B cell (primary cell): Measurements from ENCODE around the gene XYLT2.

ENCODE experiments used
- CTCF ChIP-seq: fragments of 200-600 bp; IDR thresholded peaks from one replicate; pipeline ENCODE4 v1.8.0; 2022; ENCODE audit warnings: antibody characterized with exemption, mild to moderate bottlenecking
- EZH2 ChIP-seq: IDR thresholded peaks from 2 replicates; pipeline ENCODE4 v1.6.1; 2012; ENCODE audit warnings: borderline replicate concordance, low read depth, mild to moderate bottlenecking, moderate library complexity, low read length; ENCODE audit not compliant: insufficient read depth, poor library complexity, severe bottlenecking

- TF ChIP-seq CTCF (no peak), EZH2 (no peak)
Observed at GRCh38 chr17:50346313-50347116, 589 bp downstream of the XYLT2 start.
